Adrenal gland (tissue), 12 donors: ENCODE measurements around the gene SCFD1. TPM values are rescaled to one million over a fixed set of nuclear protein-coding genes. Genes with fewer than 3 reads are reported as not detected.

Experiments
- DNase-seq, 7 donors: peaks; one replicate each; pipeline ENCODE4 v3.0.0-alpha.2; 2019 to 2020
- H3K27ac ChIP-seq, 5 donors: fragments of 200-600 bp; sonication (generic) in 4 of 5; 1 replicate in 3 of 5; 2 replicates in 2 of 5; pipeline versions ENCODE4 v1.5.1 to v1.8.0; 2016 to 2020; ENCODE audit warnings: mild to moderate bottlenecking in 1 of 5
- H3K27me3 ChIP-seq: fragments of 200-600 bp; 2 replicates; pipeline ENCODE4 v1.8.0; 2021
- H3K36me3 ChIP-seq, 2 donors: fragments of 200-600 bp; replicated peaks in 1 of 2; 1 replicate in 1 of 2; 2 replicates in 1 of 2; pipeline versions ENCODE4 v1.5.1 to v1.8.0; 2018 to 2022
- H3K4me1 ChIP-seq, 2 donors: fragments of 200-600 bp; replicated peaks in 1 of 2; 1 replicate in 1 of 2; 2 replicates in 1 of 2; pipeline versions ENCODE4 v1.5.1 to v1.8.0; 2018 to 2021
- H3K4me3 ChIP-seq, 4 donors: fragments of 200-600 bp; sonication (generic) in 3 of 4; one replicate each; pipeline ENCODE4 v1.5.1; 2016 to 2018
- H3K9me3 ChIP-seq, 3 donors: fragments of 200-600 bp; sonication (generic) in 1 of 3; replicated peaks in 1 of 3; 1 replicate in 2 of 3; 2 replicates in 1 of 3; pipeline versions ENCODE4 v1.5.1 to v1.8.0; 2016 to 2021
- POLR2A ChIP-seq, 2 donors: fragments of 450-650 bp; IDR thresholded peaks; one replicate each; pipeline ENCODE4 v1.6.1; 2017; ENCODE audit warnings: antibody characterized with exemption in 2 of 2, mild to moderate bottlenecking in 2 of 2, moderate library complexity in 1 of 2
- WGBS, 4 donors: extraction: QIAGEN DNeasy Blood & Tissue Kit in 2 of 4; methylation state at CpG; one replicate each; pipeline versions ENCODE4 v1.1.5 to v1.1.7; 2013 to 2017; 5-methylcytosine and 5-hydroxymethylcytosine counted together
- intact Hi-C, 2 donors: fragments of 100-400 bp; cut with DNase I; formaldehyde crosslinking; loops; one replicate each; pipeline versions ENCODE4 v1.14.1 to v1.15.0; 2022 to 2023
- polyA plus RNA-seq, 3 donors: library from polyadenylated mRNA; stranded (reverse); fragments of 200-250 nt in 2 of 3; fragments of 350-450 nt in 1 of 3; fragmentation: Illumina TruSeq in 1 of 3; extraction: RNeasy Lipid Tissue Mini Kit (QIAGEN cat#74804) in 1 of 3; gene quantifications; one replicate each; pipeline ENCODE4 v1.2.3, GENCODE V29; 2013 to 2014
- total RNA-seq, 9 donors: library from RNA; depleted of rRNA in 4 of 9; stranded (reverse); fragments of >200 nt in 4 of 9; fragments of 120-200 nt in 1 of 9; fragmentation: NEBNext Ultra II Directional in 1 of 9; extraction: Animal tissue kit (Norgen Biotek cat#: 25700) in 1 of 9; gene quantifications; one replicate each; pipeline versions ENCODE4 v1.1.0 to v1.2.4, GENCODE V29; 2013 to 2023
- TF ChIP-seq, protein P1 (sequence below), 6 experiments: fragments of 450-650 bp in 4 of 6; fragments of 200-600 bp in 2 of 6; sonication (generic) in 1 of 6; IDR thresholded peaks; 1 replicate in 5 of 6; 2 replicates in 1 of 6; pipeline versions ENCODE4 v1.5.1 to v1.8.0; 2016 to 2021; ENCODE audit warnings: antibody characterized with exemption in 6 of 6, mild to moderate bottlenecking in 2 of 6, moderate library complexity in 1 of 6
- donor health status: healthy with polysubstance abuse.
- donor health status: Bipolar disorder and iron deficiency.
- donor health status: DM: yes; HTN: yes; CAD: no.
- donor health status: DM: no; HTN: no; CAD: no.
- donor health status: DM: no; HTN: no; CAD: no.
- donor health status: DM: yes; HTN: yes; CAD: no.

Gene SCFD1
- total and polyA plus RNA-seq, 12 donors = 22.9 to 147 (median 77.7) TPM

DNA sequence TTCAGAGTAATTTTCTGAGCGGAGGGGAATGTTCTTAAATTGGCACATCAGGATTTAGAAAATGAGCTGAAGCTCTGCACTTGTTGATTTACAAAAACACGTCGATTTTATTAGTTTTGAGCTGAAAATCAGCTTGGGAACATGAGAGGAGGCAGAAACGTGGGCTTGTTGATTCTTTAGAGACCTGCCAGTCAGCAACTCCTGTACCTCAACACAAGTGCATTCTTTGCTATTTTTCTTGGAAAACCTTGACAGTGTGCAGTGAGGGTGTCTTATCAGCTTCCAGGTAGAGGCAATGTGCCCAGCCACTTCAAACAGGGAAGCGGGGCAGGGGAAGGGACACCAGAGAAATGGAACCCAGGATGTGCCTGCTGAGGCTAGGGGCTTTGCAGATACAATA lies 149.5 kb downstream of the SCFD1 start:
- H3K4me3 ChIP-seq = no peak overlapping the region
- no peak for DNase-seq
- H3K36me3 ChIP-seq = no peaks in the 10 kb centered on the region
- H3K27me3 ChIP-seq = no peaks in the 10 kb centered on the region
- H3K4me1 ChIP-seq = no peaks in the 10 kb centered on the region
- no peaks in the 10 kb centered on the region for H3K9me3 ChIP-seq
- H3K27ac ChIP-seq = no peak overlapping the region
- WGBS, 4 donors = 63 to 68% (median 64%) methylated on average over 5 of the region's 5 CpGs
- intact Hi-C loops = no loop called here
- TF ChIP-seq POLR2A (IDR thresholded peaks at IDR 0.05) = no peak
- TF ChIP-seq, protein P1, sequence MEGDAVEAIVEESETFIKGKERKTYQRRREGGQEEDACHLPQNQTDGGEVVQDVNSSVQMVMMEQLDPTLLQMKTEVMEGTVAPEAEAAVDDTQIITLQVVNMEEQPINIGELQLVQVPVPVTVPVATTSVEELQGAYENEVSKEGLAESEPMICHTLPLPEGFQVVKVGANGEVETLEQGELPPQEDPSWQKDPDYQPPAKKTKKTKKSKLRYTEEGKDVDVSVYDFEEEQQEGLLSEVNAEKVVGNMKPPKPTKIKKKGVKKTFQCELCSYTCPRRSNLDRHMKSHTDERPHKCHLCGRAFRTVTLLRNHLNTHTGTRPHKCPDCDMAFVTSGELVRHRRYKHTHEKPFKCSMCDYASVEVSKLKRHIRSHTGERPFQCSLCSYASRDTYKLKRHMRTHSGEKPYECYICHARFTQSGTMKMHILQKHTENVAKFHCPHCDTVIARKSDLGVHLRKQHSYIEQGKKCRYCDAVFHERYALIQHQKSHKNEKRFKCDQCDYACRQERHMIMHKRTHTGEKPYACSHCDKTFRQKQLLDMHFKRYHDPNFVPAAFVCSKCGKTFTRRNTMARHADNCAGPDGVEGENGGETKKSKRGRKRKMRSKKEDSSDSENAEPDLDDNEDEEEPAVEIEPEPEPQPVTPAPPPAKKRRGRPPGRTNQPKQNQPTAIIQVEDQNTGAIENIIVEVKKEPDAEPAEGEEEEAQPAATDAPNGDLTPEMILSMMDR (IDR thresholded peaks at IDR 0.05) = no peak

DNA sequence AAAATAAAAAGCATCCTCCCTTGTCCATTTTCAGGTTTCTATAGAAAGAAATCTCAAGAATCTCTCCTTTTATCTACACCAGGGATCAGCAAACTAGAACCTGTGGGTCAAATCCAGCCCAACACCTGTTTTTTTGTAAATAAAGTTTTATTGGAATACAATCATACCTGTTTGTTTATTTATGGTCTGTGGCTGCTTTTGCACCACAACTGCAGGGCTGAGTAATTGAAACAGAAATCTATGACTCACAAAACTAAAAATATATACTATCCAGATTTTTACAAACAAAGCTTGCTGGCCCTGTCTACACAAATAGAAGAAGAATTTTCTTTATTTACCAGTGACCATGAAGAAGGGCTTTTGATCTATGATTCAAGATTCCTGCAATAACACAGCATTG lies 157.1 kb downstream of the SCFD1 start:
- Histone ChIP-seq H3K36me3 (no peaks in the 10 kb centered on the region), H3K9me3 (no peaks in the 10 kb centered on the region), H3K27me3 (no peaks in the 10 kb centered on the region), H3K27ac (no peak overlapping the region), H3K4me1 (no peaks in the 10 kb centered on the region), H3K4me3 (no peak overlapping the region)
- intact Hi-C loops = no loop called here
- DNase-seq = no peak
- TF ChIP-seq POLR2A (IDR thresholded peaks at IDR 0.05) = no peak
- TF ChIP-seq, protein P1 (IDR thresholded peaks at IDR 0.05) = no peak

Other genes starting within 250 kb of the SCFD1 start
- gene G2E3, start 63.2 kb upstream of the SCFD1 start, total RNA-seq = 10 to 100 TPM in 6 of 9 donors, 1 to 10 TPM in 3; 4.1 to 18.4 (median 13.9) TPM
- 1 to 10 TPM; 2.4 to 8.4 (median 3.0) TPM for gene G2E3, start 63.2 kb upstream of the SCFD1 start, polyA plus RNA-seq